C4-2B (cell line): ENCODE results near the gene ZNF136.

ENCODE experiments used
- H3K27ac ChIP-seq: fragments of 450-650 bp; 2 replicates; pipeline ENCODE4 v1.5.1; 2017
- ZFX ChIP-seq: fragments of 450-650 bp; IDR thresholded peaks from 2 replicates; pipeline ENCODE4 v1.6.1; 2017
- TF ChIP-seq, protein P1 (sequence below): fragments of 450-650 bp; conservative IDR thresholded peaks from 2 replicates; pipeline ENCODE4 v1.5.1; 2017; ENCODE audit warnings: mild to moderate bottlenecking

ZNF136 gene

DNA sequence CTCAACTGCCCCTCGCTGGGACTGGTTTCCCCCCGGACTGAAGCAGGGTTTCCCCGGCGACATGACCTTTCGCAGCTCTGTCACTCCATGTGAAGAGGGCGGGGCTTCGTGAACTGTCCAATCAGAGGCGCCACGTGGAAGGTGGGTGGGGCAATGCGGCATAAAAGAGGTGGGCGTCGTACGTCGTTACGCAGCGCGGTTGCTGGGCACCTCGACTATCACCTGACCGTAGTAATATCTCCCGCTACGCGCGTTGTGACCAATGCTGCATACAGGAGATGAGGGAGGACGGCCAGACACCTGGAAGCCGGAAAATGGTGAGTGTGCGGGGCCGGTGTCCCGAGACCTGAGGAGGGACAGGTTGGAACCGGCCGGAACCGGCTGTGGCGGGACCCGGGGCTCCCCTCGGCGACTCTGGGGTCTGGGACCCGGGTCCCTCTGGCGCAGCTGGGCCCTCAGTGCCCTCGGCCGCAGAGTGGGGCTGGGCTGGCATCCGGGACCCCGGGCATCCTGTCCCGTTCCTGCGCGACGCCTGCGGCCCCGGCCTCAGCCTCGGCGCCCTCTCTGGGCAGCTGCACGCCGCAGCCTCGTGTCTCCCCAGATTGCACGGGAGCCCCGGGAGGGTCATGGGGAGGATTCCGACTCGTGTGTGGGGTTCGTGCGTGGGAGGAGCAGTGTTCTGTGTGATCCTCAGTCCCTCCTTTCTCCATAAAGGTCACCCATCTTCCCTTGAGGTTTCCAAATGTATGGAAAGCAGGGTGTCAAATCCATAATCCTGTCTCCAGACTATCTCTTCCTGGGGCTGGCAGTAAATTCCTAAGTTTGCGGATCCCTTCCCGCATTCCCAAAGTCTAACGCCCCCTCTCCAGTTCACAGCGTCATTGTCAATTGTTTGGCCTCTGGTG, 32.2 kb downstream of the ZNF136 start:
- H3K27ac ChIP-seq, result no peak overlapping the region
- TF ChIP-seq ZFX, result no peak
- TF ChIP-seq, protein P1, sequence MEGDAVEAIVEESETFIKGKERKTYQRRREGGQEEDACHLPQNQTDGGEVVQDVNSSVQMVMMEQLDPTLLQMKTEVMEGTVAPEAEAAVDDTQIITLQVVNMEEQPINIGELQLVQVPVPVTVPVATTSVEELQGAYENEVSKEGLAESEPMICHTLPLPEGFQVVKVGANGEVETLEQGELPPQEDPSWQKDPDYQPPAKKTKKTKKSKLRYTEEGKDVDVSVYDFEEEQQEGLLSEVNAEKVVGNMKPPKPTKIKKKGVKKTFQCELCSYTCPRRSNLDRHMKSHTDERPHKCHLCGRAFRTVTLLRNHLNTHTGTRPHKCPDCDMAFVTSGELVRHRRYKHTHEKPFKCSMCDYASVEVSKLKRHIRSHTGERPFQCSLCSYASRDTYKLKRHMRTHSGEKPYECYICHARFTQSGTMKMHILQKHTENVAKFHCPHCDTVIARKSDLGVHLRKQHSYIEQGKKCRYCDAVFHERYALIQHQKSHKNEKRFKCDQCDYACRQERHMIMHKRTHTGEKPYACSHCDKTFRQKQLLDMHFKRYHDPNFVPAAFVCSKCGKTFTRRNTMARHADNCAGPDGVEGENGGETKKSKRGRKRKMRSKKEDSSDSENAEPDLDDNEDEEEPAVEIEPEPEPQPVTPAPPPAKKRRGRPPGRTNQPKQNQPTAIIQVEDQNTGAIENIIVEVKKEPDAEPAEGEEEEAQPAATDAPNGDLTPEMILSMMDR, result no peak

DNA sequence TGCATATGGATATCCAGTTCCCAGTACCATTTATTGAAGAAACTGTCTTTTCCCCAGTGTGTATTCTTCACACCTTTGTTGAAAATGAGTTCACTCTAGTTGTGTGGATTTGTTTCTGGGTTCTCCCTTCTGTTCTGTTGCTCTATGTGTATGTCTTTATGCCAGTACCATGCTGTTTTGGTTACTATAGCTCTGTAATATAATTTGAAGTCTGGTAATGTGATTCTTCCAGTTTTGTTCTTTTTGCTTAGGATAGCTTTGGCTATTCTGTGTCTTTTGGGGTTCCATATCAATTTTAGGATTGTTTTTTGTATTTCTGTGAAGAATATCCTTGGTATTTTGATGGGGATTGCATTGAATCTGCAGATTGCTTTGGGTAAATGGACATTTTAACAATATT, 35.2 kb downstream of the ZNF136 start:
- no peak for TF ChIP-seq ZFX
- TF ChIP-seq, protein P1, result no peak
- H3K27ac ChIP-seq, result no peak overlapping the region

DNA sequence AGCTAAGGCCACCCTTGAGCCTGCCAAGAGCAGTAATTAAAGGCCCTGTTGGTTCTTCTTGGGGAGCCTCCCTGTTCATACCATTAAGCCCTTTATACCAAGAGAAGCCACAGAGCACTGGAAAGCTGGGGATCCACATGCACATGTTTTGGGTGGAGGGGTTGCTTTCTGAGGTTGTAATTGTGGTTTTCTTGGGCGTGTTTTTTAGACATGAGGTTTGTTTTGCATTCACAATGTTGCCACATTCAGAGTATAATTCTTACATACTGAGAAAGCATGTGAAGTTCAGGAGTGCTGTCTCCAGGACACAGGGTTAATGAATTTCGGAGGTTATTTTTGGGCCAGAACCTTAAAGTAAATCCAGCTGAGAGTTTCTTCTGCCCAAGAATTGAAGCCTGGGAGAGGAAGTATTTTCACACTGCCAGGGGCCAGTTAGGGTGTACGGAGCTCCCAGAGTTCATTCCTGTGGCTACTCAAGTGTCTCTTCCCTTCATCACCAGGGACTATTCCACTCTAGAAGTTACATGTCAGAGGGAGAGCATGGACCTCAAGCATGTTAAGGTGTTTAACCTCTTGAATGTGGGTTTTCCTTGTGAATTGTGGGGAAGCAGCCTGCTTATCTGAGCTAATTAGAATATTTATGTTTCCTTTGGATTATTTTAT, 37.0 kb downstream of the ZNF136 start:
- no peak overlapping the region for H3K27ac ChIP-seq
- TF ChIP-seq, protein P1, result no peak
- TF ChIP-seq ZFX, result no peak

DNA sequence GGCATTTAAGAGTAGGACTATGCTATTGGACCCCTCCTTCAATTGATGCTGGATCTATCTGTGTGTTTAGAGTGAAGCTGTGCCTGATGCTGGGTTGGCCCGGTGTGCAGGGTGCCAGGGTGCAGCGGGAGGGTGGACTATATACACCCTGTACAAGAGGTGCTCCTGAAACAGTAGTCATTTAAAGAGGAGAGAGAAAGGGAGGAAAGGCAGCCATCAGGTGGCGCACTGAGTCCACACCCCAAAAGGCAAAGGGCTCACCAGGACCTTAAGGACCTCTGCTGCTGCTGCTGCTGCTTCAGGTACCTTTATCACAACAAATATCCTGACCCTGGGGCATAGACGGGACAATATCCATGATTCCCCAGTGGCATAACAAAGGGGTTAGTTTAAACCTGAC, 39.4 kb downstream of the ZNF136 start:
- TF ChIP-seq, protein P1, result peak; percentile 56
- TF ChIP-seq ZFX, result no peak
- no peak overlapping the region for H3K27ac ChIP-seq

DNA sequence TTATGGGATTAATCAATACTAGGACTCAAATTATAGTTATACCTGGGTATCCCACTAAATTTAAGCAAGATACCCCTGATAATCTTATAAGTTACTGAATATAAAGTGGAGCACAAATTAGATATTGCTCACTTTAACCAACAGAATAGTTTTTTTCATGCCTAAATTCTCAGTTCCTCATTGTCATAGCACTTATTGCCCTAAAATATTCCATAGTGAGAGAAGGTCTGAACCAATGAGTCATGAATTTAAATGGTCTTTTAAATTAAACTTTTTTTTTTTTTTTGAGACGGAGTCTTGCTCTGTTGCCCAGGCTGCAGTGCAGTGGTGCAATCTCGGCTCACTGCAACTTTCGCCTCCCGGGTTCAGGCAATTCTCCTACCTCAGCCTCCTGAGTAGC, 42.4 kb downstream of the ZNF136 start:
- H3K27ac ChIP-seq, result no peak overlapping the region
- no peak for TF ChIP-seq ZFX
- TF ChIP-seq, protein P1, result no peak

DNA sequence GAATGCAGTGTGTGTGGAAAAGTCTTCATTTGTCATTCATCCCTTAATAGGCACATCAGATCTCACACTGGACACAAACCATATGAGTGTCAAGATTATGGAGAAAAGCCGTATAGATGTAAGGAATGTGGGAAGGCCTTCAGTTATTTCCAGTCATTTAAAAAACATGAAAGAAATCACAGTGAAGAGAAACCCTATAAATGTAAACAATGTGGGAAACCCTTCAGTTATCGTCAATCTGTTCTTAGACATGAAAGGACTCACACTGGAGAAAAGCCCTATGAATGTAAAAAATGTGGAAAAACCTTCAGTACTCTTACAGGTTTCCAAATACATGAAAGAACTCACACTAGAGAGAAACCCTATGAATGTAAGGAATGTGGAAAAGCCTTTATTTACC, 45.3 kb downstream of the ZNF136 start:
- no peak overlapping the region for H3K27ac ChIP-seq
- TF ChIP-seq ZFX, result no peak
- TF ChIP-seq, protein P1, result no peak

DNA sequence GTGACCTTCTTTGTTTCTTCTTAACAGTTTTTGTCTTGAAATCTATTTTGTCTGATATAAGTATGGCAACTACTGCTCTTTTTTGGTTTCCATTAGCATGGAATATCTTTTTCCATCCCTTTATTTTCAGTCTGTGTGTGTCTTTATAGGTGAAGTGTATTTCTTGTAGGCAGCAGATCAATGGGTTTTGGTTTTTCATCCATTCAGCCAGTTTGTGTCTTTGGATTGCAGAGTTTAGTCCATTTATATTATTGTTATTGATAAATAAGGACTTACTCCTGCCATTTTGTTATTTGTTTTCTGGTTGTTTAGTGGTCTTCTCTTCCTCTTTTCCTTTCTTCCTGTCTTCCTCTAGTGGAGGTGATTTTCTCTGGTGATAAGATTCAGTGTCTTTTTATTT, 54.4 kb downstream of the ZNF136 start:
- TF ChIP-seq, protein P1, result no peak
- no peak for TF ChIP-seq ZFX
- no peak overlapping the region for H3K27ac ChIP-seq
